HepG2 (cell line): ENCODE measurements around the gene HTRA2. TPM values are rescaled to one million over a fixed set of nuclear protein-coding genes. Genes with fewer than 3 reads are reported as not detected.

ENCODE experiments used
- EEA1 ChIP-seq: sonication (generic); formaldehyde crosslinking; IDR thresholded peaks from 2 replicates; pipeline ENCODE4 v1.5.1; 2020; ENCODE audit warnings: mild to moderate bottlenecking, missing genetic modification reagents, borderline replicate concordance
- KAT8 ChIP-seq: IDR thresholded peaks from 2 replicates; pipeline ENCODE4 v1.6.1; 2016; ENCODE audit warnings: missing genetic modification reagents, missing compliant biosample characterization
- MTF1 ChIP-seq: sonication (generic); formaldehyde crosslinking; IDR thresholded peaks from 2 replicates; pipeline ENCODE4 v1.5.0; 2020; ENCODE audit warnings: missing genetic modification reagents
- MZF1 ChIP-seq: sonication (generic); formaldehyde crosslinking; IDR thresholded peaks from 2 replicates; pipeline ENCODE4 v1.8.1; 2023; ENCODE audit warnings: mild to moderate bottlenecking, missing genetic modification reagents, borderline replicate concordance
- NPAS2 ChIP-seq: sonication (generic); formaldehyde crosslinking; IDR thresholded peaks from 2 replicates; pipeline ENCODE4 v1.8.0; 2022; ENCODE audit warnings: mild to moderate bottlenecking, missing genetic modification reagents, borderline replicate concordance
- POGZ ChIP-seq: sonication (generic); formaldehyde crosslinking; IDR thresholded peaks from 2 replicates; pipeline ENCODE4 v1.4.0; 2020; ENCODE audit warnings: mild to moderate bottlenecking, missing genetic modification reagents
- SMAD9 ChIP-seq: sonication (generic); formaldehyde crosslinking; IDR thresholded peaks from 2 replicates; pipeline ENCODE4 v1.5.1; 2020; ENCODE audit warnings: mild to moderate bottlenecking, missing genetic modification reagents
- SOX13 ChIP-seq, 3 experiments: fragments of 450-650 bp in 1 of 3; sonication (generic) in 1 of 3; formaldehyde crosslinking in 1 of 3; IDR thresholded peaks in 2 of 3; conservative IDR thresholded peaks in 1 of 3; 2 replicates each; pipeline versions ENCODE4 v1.5.0 to v1.6.1; 2016 to 2020; ENCODE audit warnings: antibody characterized with exemption in 1 of 3, mild to moderate bottlenecking in 1 of 3, missing compliant biosample characterization in 1 of 3, missing genetic modification reagents in 1 of 3, moderate library complexity in 1 of 3
- ZBTB8A ChIP-seq: sonication (generic); formaldehyde crosslinking; IDR thresholded peaks from 2 replicates; pipeline ENCODE4 v1.4.0; 2020; ENCODE audit warnings: mild to moderate bottlenecking, low read depth, missing genetic modification reagents, borderline replicate concordance
- ZNF205 ChIP-seq: IDR thresholded peaks from 2 replicates; pipeline ENCODE4 v1.6.1; 2018; ENCODE audit warnings: missing biosample characterization, missing genetic modification reagents
- ZNF562 ChIP-seq: sonication (generic); formaldehyde crosslinking; IDR thresholded peaks from 2 replicates; pipeline ENCODE4 v1.8.0; 2022; ENCODE audit warnings: missing genetic modification reagents, borderline replicate concordance
- polyA plus RNA-seq, 8 experiments: library from polyadenylated mRNA; depleted of rRNA in 3 of 8; stranded (reverse) in 7 of 8; unstranded in 1 of 8; fragments of >200 nt; fragmentation: Illumina TruSeq in 4 of 8; extraction: Trizol in 4 of 8; gene quantifications; 2 replicates each; pipeline versions ENCODE4 v1.2.1 to v1.2.3, GENCODE V29; 2011 to 2016; ENCODE audit warnings: low read depth in 4 of 8, missing spikeins in 1 of 8, mixed read lengths in 1 of 8; ENCODE audit not compliant: insufficient read depth in 1 of 8
- total RNA-seq, 5 experiments: library from RNA; depleted of rRNA; stranded (reverse); fragments of >200 nt; fragmentation: Illumina TruSeq; extraction: Trizol; gene quantifications; 2 replicates each; pipeline ENCODE4 v1.2.3, GENCODE V29; 2016; ENCODE audit warnings: low read depth in 1 of 5
- TF ChIP-seq, protein P1 (sequence below): sonication (generic); formaldehyde crosslinking; IDR thresholded peaks from 2 replicates; pipeline ENCODE4 v1.5.0; 2020; ENCODE audit warnings: mild to moderate bottlenecking, missing genetic modification reagents
- TF ChIP-seq, protein P2 (sequence below): sonication (generic); formaldehyde crosslinking; IDR thresholded peaks from 2 replicates; pipeline ENCODE4 v1.5.0; 2020; ENCODE audit warnings: missing genetic modification reagents, mild to moderate bottlenecking, borderline replicate concordance
- TF ChIP-seq, protein P3 (sequence below): sonication (generic); formaldehyde crosslinking; IDR thresholded peaks from 2 replicates; pipeline ENCODE4 v1.4.0; 2020; ENCODE audit warnings: missing genetic modification reagents
- TF ChIP-seq, protein P4 (sequence below), 2 experiments: sonication (generic) in 1 of 2; formaldehyde crosslinking in 1 of 2; IDR thresholded peaks; 2 replicates each; pipeline versions ENCODE4 v1.6.1 to v1.9.0; 2014 to 2022; ENCODE audit warnings: antibody characterized with exemption in 1 of 2, borderline replicate concordance in 1 of 2, inconsistent platforms in 1 of 2, low read depth in 1 of 2, missing genetic modification reagents in 1 of 2

HTRA2 gene
- total and polyA plus RNA-seq, 2 of the 13 experiments (the other 11 are each of a cell fraction or from before 2014, with no cell fraction given), result 47.7 to 50.3 TPM

- TF ChIP-seq, protein P1, sequence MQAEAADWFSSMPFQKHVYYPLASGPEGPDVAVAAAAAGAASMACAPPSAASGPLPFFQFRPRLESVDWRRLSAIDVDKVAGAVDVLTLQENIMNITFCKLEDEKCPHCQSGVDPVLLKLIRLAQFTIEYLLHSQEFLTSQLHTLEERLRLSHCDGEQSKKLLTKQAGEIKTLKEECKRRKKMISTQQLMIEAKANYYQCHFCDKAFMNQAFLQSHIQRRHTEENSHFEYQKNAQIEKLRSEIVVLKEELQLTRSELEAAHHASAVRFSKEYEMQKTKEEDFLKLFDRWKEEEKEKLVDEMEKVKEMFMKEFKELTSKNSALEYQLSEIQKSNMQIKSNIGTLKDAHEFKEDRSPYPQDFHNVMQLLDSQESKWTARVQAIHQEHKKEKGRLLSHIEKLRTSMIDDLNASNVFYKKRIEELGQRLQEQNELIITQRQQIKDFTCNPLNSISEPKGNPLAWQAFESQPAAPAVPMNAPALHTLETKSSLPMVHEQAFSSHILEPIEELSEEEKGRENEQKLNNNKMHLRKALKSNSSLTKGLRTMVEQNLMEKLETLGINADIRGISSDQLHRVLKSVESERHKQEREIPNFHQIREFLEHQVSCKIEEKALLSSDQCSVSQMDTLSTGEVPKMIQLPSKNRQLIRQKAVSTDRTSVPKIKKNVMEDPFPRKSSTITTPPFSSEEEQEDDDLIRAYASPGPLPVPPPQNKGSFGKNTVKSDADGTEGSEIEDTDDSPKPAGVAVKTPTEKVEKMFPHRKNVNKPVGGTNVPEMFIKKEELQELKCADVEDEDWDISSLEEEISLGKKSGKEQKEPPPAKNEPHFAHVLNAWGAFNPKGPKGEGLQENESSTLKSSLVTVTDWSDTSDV (CRISPR knock-in tag), result no peak
- TF ChIP-seq SMAD9, result no peak
- no peak for TF ChIP-seq ZNF562 (CRISPR knock-in tag)
- TF ChIP-seq ZBTB8A (CRISPR knock-in tag), result no peak
- TF ChIP-seq, protein P2, sequence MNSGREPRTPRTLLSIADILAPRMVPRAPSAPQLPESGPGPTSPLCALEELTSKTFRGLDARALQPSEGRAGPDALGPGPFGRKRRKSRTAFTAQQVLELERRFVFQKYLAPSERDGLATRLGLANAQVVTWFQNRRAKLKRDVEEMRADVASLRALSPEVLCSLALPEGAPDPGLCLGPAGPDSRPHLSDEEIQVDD, result no peak
- no peak for TF ChIP-seq POGZ
- TF ChIP-seq ZNF205 (CRISPR knock-in tag), result no peak; the same call in 1 of the 2 replicates
- no peak for TF ChIP-seq EEA1 (CRISPR knock-in tag)
- TF ChIP-seq, protein P3, sequence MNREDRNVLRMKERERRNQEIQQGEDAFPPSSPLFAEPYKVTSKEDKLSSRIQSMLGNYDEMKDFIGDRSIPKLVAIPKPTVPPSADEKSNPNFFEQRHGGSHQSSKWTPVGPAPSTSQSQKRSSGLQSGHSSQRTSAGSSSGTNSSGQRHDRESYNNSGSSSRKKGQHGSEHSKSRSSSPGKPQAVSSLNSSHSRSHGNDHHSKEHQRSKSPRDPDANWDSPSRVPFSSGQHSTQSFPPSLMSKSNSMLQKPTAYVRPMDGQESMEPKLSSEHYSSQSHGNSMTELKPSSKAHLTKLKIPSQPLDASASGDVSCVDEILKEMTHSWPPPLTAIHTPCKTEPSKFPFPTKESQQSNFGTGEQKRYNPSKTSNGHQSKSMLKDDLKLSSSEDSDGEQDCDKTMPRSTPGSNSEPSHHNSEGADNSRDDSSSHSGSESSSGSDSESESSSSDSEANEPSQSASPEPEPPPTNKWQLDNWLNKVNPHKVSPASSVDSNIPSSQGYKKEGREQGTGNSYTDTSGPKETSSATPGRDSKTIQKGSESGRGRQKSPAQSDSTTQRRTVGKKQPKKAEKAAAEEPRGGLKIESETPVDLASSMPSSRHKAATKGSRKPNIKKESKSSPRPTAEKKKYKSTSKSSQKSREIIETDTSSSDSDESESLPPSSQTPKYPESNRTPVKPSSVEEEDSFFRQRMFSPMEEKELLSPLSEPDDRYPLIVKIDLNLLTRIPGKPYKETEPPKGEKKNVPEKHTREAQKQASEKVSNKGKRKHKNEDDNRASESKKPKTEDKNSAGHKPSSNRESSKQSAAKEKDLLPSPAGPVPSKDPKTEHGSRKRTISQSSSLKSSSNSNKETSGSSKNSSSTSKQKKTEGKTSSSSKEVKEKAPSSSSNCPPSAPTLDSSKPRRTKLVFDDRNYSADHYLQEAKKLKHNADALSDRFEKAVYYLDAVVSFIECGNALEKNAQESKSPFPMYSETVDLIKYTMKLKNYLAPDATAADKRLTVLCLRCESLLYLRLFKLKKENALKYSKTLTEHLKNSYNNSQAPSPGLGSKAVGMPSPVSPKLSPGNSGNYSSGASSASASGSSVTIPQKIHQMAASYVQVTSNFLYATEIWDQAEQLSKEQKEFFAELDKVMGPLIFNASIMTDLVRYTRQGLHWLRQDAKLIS (CRISPR knock-in tag), result no peak; the same call in 1 of the 2 replicates
- TF ChIP-seq MZF1 (CRISPR knock-in tag), result no peak
- no peak for TF ChIP-seq NPAS2 (CRISPR knock-in tag)
- peak; percentile 77; the same call in 1 of the 2 replicates for TF ChIP-seq KAT8 (CRISPR knock-in tag)
- TF ChIP-seq MTF1 (CRISPR knock-in tag), result no peak
- no peak for TF ChIP-seq SOX13 (IDR thresholded peaks at IDR 0.05)
- peak in 1 of 2 experiments; percentile 75; a peak in 2 of 4 replicates for TF ChIP-seq SOX13 (CRISPR knock-in tag; conservative IDR thresholded peaks at IDR 0.05 in 1 of 2, IDR thresholded peaks at IDR 0.05 in 1 of 2)
- TF ChIP-seq, protein P4, sequence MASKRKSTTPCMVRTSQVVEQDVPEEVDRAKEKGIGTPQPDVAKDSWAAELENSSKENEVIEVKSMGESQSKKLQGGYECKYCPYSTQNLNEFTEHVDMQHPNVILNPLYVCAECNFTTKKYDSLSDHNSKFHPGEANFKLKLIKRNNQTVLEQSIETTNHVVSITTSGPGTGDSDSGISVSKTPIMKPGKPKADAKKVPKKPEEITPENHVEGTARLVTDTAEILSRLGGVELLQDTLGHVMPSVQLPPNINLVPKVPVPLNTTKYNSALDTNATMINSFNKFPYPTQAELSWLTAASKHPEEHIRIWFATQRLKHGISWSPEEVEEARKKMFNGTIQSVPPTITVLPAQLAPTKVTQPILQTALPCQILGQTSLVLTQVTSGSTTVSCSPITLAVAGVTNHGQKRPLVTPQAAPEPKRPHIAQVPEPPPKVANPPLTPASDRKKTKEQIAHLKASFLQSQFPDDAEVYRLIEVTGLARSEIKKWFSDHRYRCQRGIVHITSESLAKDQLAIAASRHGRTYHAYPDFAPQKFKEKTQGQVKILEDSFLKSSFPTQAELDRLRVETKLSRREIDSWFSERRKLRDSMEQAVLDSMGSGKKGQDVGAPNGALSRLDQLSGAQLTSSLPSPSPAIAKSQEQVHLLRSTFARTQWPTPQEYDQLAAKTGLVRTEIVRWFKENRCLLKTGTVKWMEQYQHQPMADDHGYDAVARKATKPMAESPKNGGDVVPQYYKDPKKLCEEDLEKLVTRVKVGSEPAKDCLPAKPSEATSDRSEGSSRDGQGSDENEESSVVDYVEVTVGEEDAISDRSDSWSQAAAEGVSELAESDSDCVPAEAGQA (IDR thresholded peaks at IDR 0.05; ENCODE audit: low read depth), result no peak
- TF ChIP-seq, protein P4 (CRISPR knock-in tag; IDR thresholded peaks at IDR 0.05; ENCODE audit: borderline replicate concordance), result no peak
These were observed 27.5 kb upstream of the HTRA2 start (continued) for GRCh38 chr2:74502147-74502719.
